Activated CD4-positive, alpha-beta T cell treated with anti-CD3 and anti-CD28 coated beads for 48 hours (primary cell): Measurements from ENCODE around the gene RIMBP2.
"Not testable (repeated sequence)": the region's sequence is repeated elsewhere in the genome, so short reads cannot be mapped to it uniquely, and the experiment has no call there.

Experiments used
- DNase-seq: peaks from one replicate; pipeline ENCODE4 v3.0.0-alpha.2; 2020

Gene RIMBP2

GRCh38 chr12:130589540-130590317 lies 126.4 kb downstream of the RIMBP2 start:
- no peak for DNase-seq

- DNase-seq, result no peak
Observed at GRCh38 chr12:130588696-130589539, 127.2 kb downstream of the RIMBP2 start.

GRCh38 chr12:130587966-130588365 lies 128.1 kb downstream of the RIMBP2 start:
- DNase-seq, result no peak

- not testable (repeated sequence) for DNase-seq
Observed at GRCh38 chr12:130584475-130584874, 131.6 kb downstream of the RIMBP2 start.

- DNase-seq, result no peak
Observed at GRCh38 chr12:130583800-130584199, 132.3 kb downstream of the RIMBP2 start.

GRCh38 chr12:130583317-130583716 lies 132.8 kb downstream of the RIMBP2 start:
- DNase-seq, result no peak

- no peak for DNase-seq
Observed at GRCh38 chr12:130582286-130582685, 133.8 kb downstream of the RIMBP2 start.

- no peak for DNase-seq
Observed at GRCh38 chr12:130581782-130582181, 134.3 kb downstream of the RIMBP2 start.

- no peak for DNase-seq
Observed at GRCh38 chr12:130579231-130579630, 136.9 kb downstream of the RIMBP2 start.

- DNase-seq, result no peak
Observed at GRCh38 chr12:130577351-130577750, 138.7 kb downstream of the RIMBP2 start.

- no peak for DNase-seq
Observed at GRCh38 chr12:130576371-130576816, 139.7 kb downstream of the RIMBP2 start.

GRCh38 chr12:130574402-130574801 lies 141.7 kb downstream of the RIMBP2 start:
- DNase-seq, result no peak

- DNase-seq, result no peak
Observed at GRCh38 chr12:130573766-130574165, 142.3 kb downstream of the RIMBP2 start.

GRCh38 chr12:130573235-130573634 lies 142.9 kb downstream of the RIMBP2 start:
- DNase-seq, result no peak

- DNase-seq, result no peak
Observed at GRCh38 chr12:130572553-130572952, 143.5 kb downstream of the RIMBP2 start.

GRCh38 chr12:130571734-130572133 lies 144.4 kb downstream of the RIMBP2 start:
- no peak for DNase-seq

- DNase-seq, result no peak
Observed at GRCh38 chr12:130571089-130571488, 145.0 kb downstream of the RIMBP2 start.

GRCh38 chr12:130569521-130569920 lies 146.6 kb downstream of the RIMBP2 start:
- no peak for DNase-seq

- DNase-seq, result no peak
Observed at GRCh38 chr12:130568501-130568900, 147.6 kb downstream of the RIMBP2 start.

- DNase-seq, result no peak
Observed at GRCh38 chr12:130568041-130568440, 148.1 kb downstream of the RIMBP2 start.

- DNase-seq, result no peak
Observed at GRCh38 chr12:130566446-130567155, 149.5 kb downstream of the RIMBP2 start.

- no peak for DNase-seq
Observed at GRCh38 chr12:130565189-130565588, 150.9 kb downstream of the RIMBP2 start.

GRCh38 chr12:130563323-130563722 lies 152.8 kb downstream of the RIMBP2 start:
- no peak for DNase-seq
